Fibroblast of pulmonary artery (primary cell): Measurements from ENCODE around the gene PKN3.

Source experiments
- DNase-seq: peaks from one replicate; pipeline ENCODE4 v3.0.0-alpha.2; 2010; ENCODE audit warnings: low read depth
- H3K4me3 ChIP-seq: replicated peaks from 2 replicates; pipeline ENCODE4 v1.5.1; 2011; ENCODE audit warnings: low read depth, mild to moderate bottlenecking, control low read depth, low read length, moderate library complexity
- CTCF ChIP-seq: IDR thresholded peaks from 2 replicates; pipeline ENCODE4 v1.5.1; 2011; ENCODE audit warnings: mild to moderate bottlenecking, control low read depth, low read length, inconsistent platforms; ENCODE audit errors: missing control alignments

PKN3 gene

GRCh38 chr9:128669786-128670185, 32.5 kb upstream of the PKN3 start:
- DNase-seq, result no peak
- TF ChIP-seq CTCF, result no peak
- H3K4me3 ChIP-seq, result no peak overlapping the region

GRCh38 chr9:128675382-128675781, 26.9 kb upstream of the PKN3 start:
- no peak overlapping the region for H3K4me3 ChIP-seq
- no peak for DNase-seq
- TF ChIP-seq CTCF, result no peak

GRCh38 chr9:128677794-128678193, 24.5 kb upstream of the PKN3 start:
- DNase-seq, result no peak
- H3K4me3 ChIP-seq, result no peak overlapping the region
- no peak for TF ChIP-seq CTCF

GRCh38 chr9:128683340-128684064, 18.8 kb upstream of the PKN3 start:
- H3K4me3 ChIP-seq, result peak overlapping the region; percentile 89
- TF ChIP-seq CTCF, result no peak
- peak; percentile 82 for DNase-seq

GRCh38 chr9:128684065-128684324, 18.3 kb upstream of the PKN3 start:
- no peak for DNase-seq
- peak overlapping the region; percentile 89 for H3K4me3 ChIP-seq
- TF ChIP-seq CTCF, result no peak

GRCh38 chr9:128684325-128685199, 17.7 kb upstream of the PKN3 start:
- no peak for TF ChIP-seq CTCF
- peak overlapping the region; percentile 89 for H3K4me3 ChIP-seq
- peak; percentile 73 for DNase-seq
